HL-60 (cell line): Measurements from ENCODE around the gene WWP2.

Source experiments
- DNase-seq, 2 experiments: peaks; one replicate each; pipeline ENCODE4 v3.0.0-alpha.2; 2010 to 2020; ENCODE audit warnings: low read depth in 1 of 2, low spot score in 1 of 2
- H3K27ac ChIP-seq: fragments of 250-450 bp; sonication (Bioruptor Pico); replicated peaks from 2 replicates; pipeline ENCODE4 v1.5.1; 2020; ENCODE audit warnings: mild to moderate bottlenecking, moderate library complexity
- H3K27me3 ChIP-seq: fragments of 250-450 bp; sonication (Bioruptor Pico); 2 replicates; pipeline ENCODE4 v1.5.1; 2021; ENCODE audit warnings: mild to moderate bottlenecking, moderate library complexity; ENCODE audit not compliant: insufficient read depth, poor library complexity, severe bottlenecking
- H3K4me3 ChIP-seq: replicated peaks from 2 replicates; pipeline ENCODE4 v1.5.1; 2011; ENCODE audit warnings: mild to moderate bottlenecking, control low read depth, low read length; ENCODE audit not compliant: insufficient read depth
- GABPA ChIP-seq: IDR thresholded peaks from 2 replicates; pipeline ENCODE4 v1.6.1; 2012; ENCODE audit warnings: low read depth
- POLR2AphosphoS5 ChIP-seq: IDR thresholded peaks from 2 replicates; pipeline ENCODE4 v1.6.1; 2012; ENCODE audit warnings: low read depth
- REST ChIP-seq: IDR thresholded peaks from 2 replicates; pipeline ENCODE4 v1.6.1; 2012; ENCODE audit warnings: low read depth; ENCODE audit not compliant: insufficient replicate concordance
- SPI1 ChIP-seq: IDR thresholded peaks from 2 replicates; pipeline ENCODE4 v1.6.1; 2012; ENCODE audit warnings: low read depth, mild to moderate bottlenecking, borderline replicate concordance
- TF ChIP-seq, protein P1 (sequence below): IDR thresholded peaks from one replicate; pipeline ENCODE4 v1.5.1; 2011; ENCODE audit warnings: low read length, control low read depth, inconsistent platforms; ENCODE audit not compliant: insufficient read depth

WWP2 gene

DNA sequence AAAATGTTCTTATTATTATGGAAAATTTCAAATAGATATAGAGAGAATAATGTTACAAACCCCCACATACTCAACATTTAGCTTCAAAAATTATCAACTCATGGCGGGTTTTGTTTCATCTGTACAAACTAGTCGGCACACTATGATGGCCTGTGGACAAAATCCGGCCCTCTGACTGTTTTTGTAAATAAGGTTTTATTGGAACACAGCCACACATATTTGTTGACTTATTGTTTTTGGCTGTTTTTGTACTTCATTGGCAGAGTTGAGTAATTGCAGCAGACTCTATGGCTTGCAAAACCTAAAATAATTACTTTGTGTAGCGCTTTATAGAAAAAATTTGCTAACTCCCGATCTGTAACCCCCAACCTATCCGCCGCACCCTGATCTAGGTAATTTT is 147.6 kb downstream of the WWP2 start:
- no peak overlapping the region for H3K27ac ChIP-seq

DNA sequence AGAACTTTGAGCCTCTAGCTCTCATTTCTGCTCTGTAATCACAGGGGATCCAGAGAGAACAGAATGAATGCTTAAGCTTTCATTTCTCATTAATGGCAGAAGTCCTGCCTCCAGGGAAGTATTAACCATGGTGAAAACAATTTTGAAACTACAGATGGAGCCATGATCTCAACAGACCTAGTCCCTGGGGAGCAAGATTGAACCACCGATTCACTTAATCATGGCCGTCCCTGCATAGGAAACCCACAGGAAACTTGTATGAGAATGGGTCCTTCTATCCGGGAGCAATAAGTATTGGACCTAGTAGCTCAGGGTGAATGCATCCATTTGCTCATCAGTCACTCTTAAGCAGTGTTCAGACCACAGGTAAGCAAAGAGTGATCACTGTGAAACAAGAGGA is 148.8 kb downstream of the WWP2 start:
- DNase-seq = no peak
- Histone ChIP-seq H3K27me3 (no peaks in the 10 kb centered on the region), H3K27ac (no peak overlapping the region), H3K4me3 (no peak overlapping the region)
- TF ChIP-seq SPI1 = no peak
- TF ChIP-seq, protein P1, sequence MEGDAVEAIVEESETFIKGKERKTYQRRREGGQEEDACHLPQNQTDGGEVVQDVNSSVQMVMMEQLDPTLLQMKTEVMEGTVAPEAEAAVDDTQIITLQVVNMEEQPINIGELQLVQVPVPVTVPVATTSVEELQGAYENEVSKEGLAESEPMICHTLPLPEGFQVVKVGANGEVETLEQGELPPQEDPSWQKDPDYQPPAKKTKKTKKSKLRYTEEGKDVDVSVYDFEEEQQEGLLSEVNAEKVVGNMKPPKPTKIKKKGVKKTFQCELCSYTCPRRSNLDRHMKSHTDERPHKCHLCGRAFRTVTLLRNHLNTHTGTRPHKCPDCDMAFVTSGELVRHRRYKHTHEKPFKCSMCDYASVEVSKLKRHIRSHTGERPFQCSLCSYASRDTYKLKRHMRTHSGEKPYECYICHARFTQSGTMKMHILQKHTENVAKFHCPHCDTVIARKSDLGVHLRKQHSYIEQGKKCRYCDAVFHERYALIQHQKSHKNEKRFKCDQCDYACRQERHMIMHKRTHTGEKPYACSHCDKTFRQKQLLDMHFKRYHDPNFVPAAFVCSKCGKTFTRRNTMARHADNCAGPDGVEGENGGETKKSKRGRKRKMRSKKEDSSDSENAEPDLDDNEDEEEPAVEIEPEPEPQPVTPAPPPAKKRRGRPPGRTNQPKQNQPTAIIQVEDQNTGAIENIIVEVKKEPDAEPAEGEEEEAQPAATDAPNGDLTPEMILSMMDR = no peak
- no peak for TF ChIP-seq POLR2AphosphoS5
- TF ChIP-seq GABPA = no peak
- no peak for TF ChIP-seq REST

More for the DNA sequence above, 147.6 kb downstream of the WWP2 start:
- H3K4me3 ChIP-seq = no peak overlapping the region
- TF ChIP-seq REST = no peak
- TF ChIP-seq SPI1 = no peak
- no peak for TF ChIP-seq GABPA
- no peak for TF ChIP-seq POLR2AphosphoS5
- TF ChIP-seq, protein P1 = no peak
- DNase-seq = no peak
- no peaks in the 10 kb centered on the region for H3K27me3 ChIP-seq

DNA sequence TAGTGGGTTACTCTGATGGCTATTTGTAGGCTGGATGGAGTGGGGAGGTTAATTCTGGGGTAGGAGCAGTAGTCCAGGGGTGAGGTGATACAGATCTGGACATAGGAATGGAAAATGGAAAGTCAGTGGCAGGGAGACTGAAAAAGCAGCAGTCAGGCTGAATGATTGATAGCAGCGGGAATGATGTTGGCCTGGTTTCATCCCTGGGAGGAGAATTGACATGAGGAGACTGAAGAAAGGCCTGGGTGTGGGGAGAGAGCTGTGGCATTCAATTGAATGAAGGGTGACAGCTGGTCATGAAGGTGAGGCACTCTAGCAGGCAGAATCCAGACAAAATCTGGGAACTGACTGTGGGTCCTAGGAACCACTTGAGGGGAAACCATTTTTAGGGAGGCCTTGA is 154.3 kb downstream of the WWP2 start:
- no peak for DNase-seq
- no peak overlapping the region for H3K27ac ChIP-seq

More for the DNA sequence above, 154.3 kb downstream of the WWP2 start:
- Histone ChIP-seq H3K4me3 (no peak overlapping the region), H3K27me3 (no peaks in the 10 kb centered on the region)
- TF ChIP-seq POLR2AphosphoS5 (no peak), SPI1 (no peak)
- TF ChIP-seq, protein P1 = no peak
